ENCODE results near the gene SOX5.
"Not testable (repeated sequence)": the region's sequence is repeated elsewhere in the genome, so short reads cannot be mapped to it uniquely, and the experiment has no call there.

Gene SOX5

GRCh38 chr12:23542187-23542586, 407.3 kb downstream of the SOX5 start:
- DNase-seq (ENCODE audit: low read depth), result no peak

- no peak for DNase-seq (ENCODE audit: low read depth)
These were observed 408.9 kb downstream of the SOX5 start for GRCh38 chr12:23540572-23540971.

- no peak for DNase-seq (ENCODE audit: low read depth)
These were observed 413.2 kb downstream of the SOX5 start for GRCh38 chr12:23536293-23536692.

- DNase-seq (ENCODE audit: low read depth), result no peak
These were observed 414.0 kb downstream of the SOX5 start for GRCh38 chr12:23535441-23535840.

GRCh38 chr12:23534196-23534595, 415.3 kb downstream of the SOX5 start:
- DNase-seq (ENCODE audit: low read depth), result no peak

GRCh38 chr12:23533699-23534098, 415.8 kb downstream of the SOX5 start:
- no peak for DNase-seq (ENCODE audit: low read depth)

- DNase-seq (ENCODE audit: low read depth), result no peak
These were observed 416.2 kb downstream of the SOX5 start for GRCh38 chr12:23533265-23533664.

GRCh38 chr12:23528316-23528715, 421.2 kb downstream of the SOX5 start:
- DNase-seq (ENCODE audit: low read depth), result no peak

GRCh38 chr12:23525450-23526072, 423.9 kb downstream of the SOX5 start:
- no peak for DNase-seq (ENCODE audit: low read depth)

- no peak for DNase-seq (ENCODE audit: low read depth)
These were observed 426.1 kb downstream of the SOX5 start for GRCh38 chr12:23523339-23523738.

GRCh38 chr12:23519444-23519843, 430.0 kb downstream of the SOX5 start:
- not testable (repeated sequence) for DNase-seq (ENCODE audit: low read depth)

GRCh38 chr12:23515785-23516184, 433.7 kb downstream of the SOX5 start:
- DNase-seq (ENCODE audit: low read depth), result not testable (repeated sequence)

- no peak for DNase-seq (ENCODE audit: low read depth)
These were observed 439.0 kb downstream of the SOX5 start for GRCh38 chr12:23510484-23510883.

GRCh38 chr12:23509832-23510231, 439.6 kb downstream of the SOX5 start:
- not testable (repeated sequence) for DNase-seq (ENCODE audit: low read depth)

GRCh38 chr12:23507785-23508184, 441.7 kb downstream of the SOX5 start:
- DNase-seq (ENCODE audit: low read depth), result not testable (repeated sequence)

GRCh38 chr12:23505736-23506135, 443.7 kb downstream of the SOX5 start:
- DNase-seq (ENCODE audit: low read depth), result not testable (repeated sequence)

- no peak for DNase-seq (ENCODE audit: low read depth)
These were observed 444.6 kb downstream of the SOX5 start for GRCh38 chr12:23504641-23505399.

- DNase-seq (ENCODE audit: low read depth), result no peak
These were observed 445.4 kb downstream of the SOX5 start for GRCh38 chr12:23504043-23504442.

GRCh38 chr12:23503544-23503943, 445.9 kb downstream of the SOX5 start:
- no peak for DNase-seq (ENCODE audit: low read depth)

- DNase-seq (ENCODE audit: low read depth), result no peak
These were observed 447.2 kb downstream of the SOX5 start for GRCh38 chr12:23502259-23502658.

- no peak for DNase-seq (ENCODE audit: low read depth)
These were observed 454.0 kb downstream of the SOX5 start for GRCh38 chr12:23495472-23495871.

GRCh38 chr12:23493672-23494071, 455.8 kb downstream of the SOX5 start:
- DNase-seq (ENCODE audit: low read depth), result no peak

- DNase-seq (ENCODE audit: low read depth), result not testable (repeated sequence)
These were observed 458.4 kb downstream of the SOX5 start for GRCh38 chr12:23491029-23491428.

- no peak for DNase-seq (ENCODE audit: low read depth)
These were observed 461.3 kb downstream of the SOX5 start for GRCh38 chr12:23488130-23488529.
